ENCODE measurements around the gene TNFRSF8.

TNFRSF8 gene

DNA sequence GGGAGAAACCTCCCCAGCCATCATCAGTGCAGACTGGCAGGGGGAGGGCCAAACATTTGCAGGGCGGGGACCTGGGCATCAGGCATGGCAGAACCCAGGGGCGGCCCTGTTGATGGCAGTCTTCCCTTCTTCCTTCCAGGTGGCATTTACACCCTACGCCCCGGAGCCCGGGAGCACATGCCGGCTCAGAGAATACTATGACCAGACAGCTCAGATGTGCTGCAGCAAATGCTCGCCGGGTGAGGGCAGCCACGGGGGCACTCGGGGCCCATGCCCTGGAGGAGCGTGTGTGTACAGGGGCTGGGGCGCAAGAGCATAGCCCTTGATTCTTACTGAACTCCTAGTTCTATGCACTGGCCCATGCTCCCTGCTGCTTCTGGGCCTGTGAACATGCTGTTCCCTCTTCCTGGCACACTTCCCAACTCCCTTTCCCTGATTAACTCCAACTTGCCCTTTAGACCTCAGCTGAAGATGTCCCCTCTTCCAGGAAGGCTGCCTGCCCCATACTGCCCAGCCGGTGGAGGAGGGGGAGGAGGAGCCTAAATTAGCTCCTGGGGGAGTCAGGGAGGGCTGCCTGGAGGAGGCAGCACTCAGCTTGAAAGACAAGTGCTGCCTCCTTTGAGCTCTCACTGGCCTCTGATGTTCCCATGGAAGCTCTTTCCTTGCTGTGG, 125.7 kb downstream of the TNFRSF8 start:
- no peak for DNase-seq (ENCODE audit: low read depth in 2 of 2)

GRCh38 chr1:12189328-12189682, 126.2 kb downstream of the TNFRSF8 start:
- no peak for DNase-seq (ENCODE audit: low read depth in 2 of 2)

GRCh38 chr1:12191242-12192032, 128.3 kb downstream of the TNFRSF8 start:
- no peak for DNase-seq (ENCODE audit: low read depth in 2 of 2)

All from activated CD8-positive, alpha-beta memory T cell treated with anti-CD3 and anti-CD28 coated beads for 4 hours (primary cell).